ENCODE data around the gene FRG1. TPM values are rescaled to one million over a fixed set of nuclear protein-coding genes. Genes with fewer than 3 reads are reported as not detected.
"Not testable (repeated sequence)": the region's sequence is repeated elsewhere in the genome, so short reads cannot be mapped to it uniquely, and the experiment has no call there.

The FRG1 gene
- total and polyA plus RNA-seq, 2 donors (not counting 3 experiments of a cell fraction or from before 2014, with no cell fraction given), result 7.5 to 36.1 TPM

DNA sequence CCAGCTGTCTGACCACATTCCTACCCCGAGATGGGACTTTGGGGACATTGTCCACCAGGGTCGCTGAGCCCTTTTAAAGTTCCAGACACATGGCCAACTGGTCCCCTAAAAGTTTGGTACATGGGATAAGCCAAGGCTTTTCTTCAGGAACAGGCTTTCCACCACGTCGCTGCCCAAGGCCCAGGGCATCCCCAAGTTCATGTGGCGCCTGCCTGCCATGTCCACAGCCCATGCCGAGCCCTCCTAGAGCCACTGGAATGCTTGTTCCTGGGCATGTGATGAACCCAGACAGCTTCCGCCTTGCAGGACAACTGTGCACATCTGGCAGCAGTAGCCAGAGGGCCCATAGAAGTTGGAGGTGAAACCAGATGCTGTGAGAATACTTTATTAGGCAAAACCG is 41.3 kb downstream of the FRG1 start:
- H3K4me1 ChIP-seq (ENCODE audit: control insufficient read depth, extremely low read depth, insufficient read depth, low read length), result no peaks in the 10 kb centered on the region

DNA sequence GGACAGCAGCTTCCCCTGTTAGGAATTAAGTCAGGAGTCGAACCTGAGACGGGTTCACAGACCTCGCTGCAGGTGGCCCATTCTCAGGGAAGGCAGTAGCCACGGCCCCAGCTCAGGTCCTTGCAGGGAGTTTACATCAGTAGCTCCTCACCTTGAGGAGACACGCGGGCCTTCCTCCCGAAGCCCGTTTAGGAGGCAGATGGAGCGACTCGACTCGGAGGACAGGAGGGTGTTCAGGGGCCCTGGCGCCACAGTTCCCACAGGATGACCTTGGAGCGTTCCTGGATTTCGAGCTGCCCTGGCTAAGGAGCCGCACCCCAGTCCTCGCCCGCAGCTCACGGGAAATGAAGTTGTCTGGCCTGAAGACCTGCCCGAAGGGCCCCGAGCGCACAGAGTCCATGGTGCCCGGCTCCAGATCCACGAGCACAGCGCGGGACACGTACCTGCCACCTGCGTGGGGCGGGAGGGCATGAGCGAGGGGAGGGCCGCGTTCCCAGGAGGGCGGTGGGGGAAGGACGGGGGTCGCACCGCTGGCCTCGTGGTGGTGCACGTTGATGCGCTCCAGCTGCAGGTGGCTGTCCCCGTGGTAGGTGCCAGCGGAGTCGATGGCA is 43.3 kb downstream of the FRG1 start:
- H3K36me3 ChIP-seq (ENCODE audit: control insufficient read depth in 2 of 2, extremely low read depth in 1 of 2, insufficient read depth in 2 of 2, low read length in 2 of 2); H4K20me1 ChIP-seq (replicated peaks; ENCODE audit: control insufficient read depth, extremely low read depth, insufficient read depth, low read length); H3K9ac ChIP-seq (replicated peaks; ENCODE audit: extremely low read depth, insufficient read depth, low read length); CTCF ChIA-PET; H3K9me3 ChIP-seq (replicated peaks; ENCODE audit: control insufficient read depth, insufficient read depth, low read length); H3K4me3 ChIP-seq (replicated peaks in 1 of 3; ENCODE audit: insufficient read depth in 1 of 3, low read depth in 1 of 3, low read length in 3 of 3); H3K79me2 ChIP-seq (ENCODE audit: control insufficient read depth, insufficient read depth, low read length); H3K27me3 ChIP-seq (ENCODE audit: control insufficient read depth in 2 of 2, insufficient read depth in 2 of 2, low read length in 2 of 2); H2AFZ ChIP-seq (ENCODE audit: low read depth, low read length); intact Hi-C loops (cut with micrococcal nuclease); BruUV-seq (replicated peaks); DNase-seq (ENCODE audit: low read depth, low spot score); H3K4me1 ChIP-seq (ENCODE audit: control insufficient read depth, extremely low read depth, insufficient read depth, low read length); dilution Hi-C loops (cut with MboI; ENCODE audit: extremely low pct_ligation_motif_present, low sequenced_read_pairs); H3K4me2 ChIP-seq (ENCODE audit: insufficient read depth, low read length); FAIRE-seq; H3K9me1 ChIP-seq (replicated peaks; ENCODE audit: control insufficient read depth, extremely low read depth, insufficient read depth, low read length); H3K27ac ChIP-seq (ENCODE audit: insufficient read depth, low read depth, low read length); POLR2A ChIA-PET: not testable (repeated sequence)

More for the DNA sequence above, 41.3 kb downstream of the FRG1 start:
- Histone ChIP-seq H3K9me1 (replicated peaks; ENCODE audit: control insufficient read depth, extremely low read depth, insufficient read depth, low read length) (no peaks in the 10 kb centered on the region), H2AFZ (ENCODE audit: low read depth, low read length) (no peak overlapping the region), H3K36me3 (ENCODE audit: control insufficient read depth in 2 of 2, extremely low read depth in 1 of 2, insufficient read depth in 2 of 2, low read length in 2 of 2) (no peaks in the 10 kb centered on the region), H3K4me3 (replicated peaks in 1 of 3; ENCODE audit: insufficient read depth in 1 of 3, low read depth in 1 of 3, low read length in 3 of 3) (no peak overlapping the region), H3K27me3 (ENCODE audit: control insufficient read depth in 2 of 2, insufficient read depth in 2 of 2, low read length in 2 of 2) (no peaks in the 10 kb centered on the region), H4K20me1 (replicated peaks; ENCODE audit: control insufficient read depth, extremely low read depth, insufficient read depth, low read length) (no peaks in the 10 kb centered on the region), H3K27ac (ENCODE audit: insufficient read depth, low read depth, low read length) (no peak overlapping the region), H3K4me2 (ENCODE audit: insufficient read depth, low read length) (no peak overlapping the region), H3K79me2 (ENCODE audit: control insufficient read depth, insufficient read depth, low read length) (no peaks in the 10 kb centered on the region), H3K9me3 (replicated peaks; ENCODE audit: control insufficient read depth, insufficient read depth, low read length) (no peaks in the 10 kb centered on the region), H3K9ac (replicated peaks; ENCODE audit: extremely low read depth, insufficient read depth, low read length) (no peak overlapping the region)
- TF ChIP-seq, protein P1, sequence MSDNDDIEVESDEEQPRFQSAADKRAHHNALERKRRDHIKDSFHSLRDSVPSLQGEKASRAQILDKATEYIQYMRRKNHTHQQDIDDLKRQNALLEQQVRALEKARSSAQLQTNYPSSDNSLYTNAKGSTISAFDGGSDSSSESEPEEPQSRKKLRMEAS (IDR thresholded peaks at IDR 0.05; ENCODE audit: insufficient read depth, insufficient read length), result no peak
- TF ChIP-seq, protein P2, sequence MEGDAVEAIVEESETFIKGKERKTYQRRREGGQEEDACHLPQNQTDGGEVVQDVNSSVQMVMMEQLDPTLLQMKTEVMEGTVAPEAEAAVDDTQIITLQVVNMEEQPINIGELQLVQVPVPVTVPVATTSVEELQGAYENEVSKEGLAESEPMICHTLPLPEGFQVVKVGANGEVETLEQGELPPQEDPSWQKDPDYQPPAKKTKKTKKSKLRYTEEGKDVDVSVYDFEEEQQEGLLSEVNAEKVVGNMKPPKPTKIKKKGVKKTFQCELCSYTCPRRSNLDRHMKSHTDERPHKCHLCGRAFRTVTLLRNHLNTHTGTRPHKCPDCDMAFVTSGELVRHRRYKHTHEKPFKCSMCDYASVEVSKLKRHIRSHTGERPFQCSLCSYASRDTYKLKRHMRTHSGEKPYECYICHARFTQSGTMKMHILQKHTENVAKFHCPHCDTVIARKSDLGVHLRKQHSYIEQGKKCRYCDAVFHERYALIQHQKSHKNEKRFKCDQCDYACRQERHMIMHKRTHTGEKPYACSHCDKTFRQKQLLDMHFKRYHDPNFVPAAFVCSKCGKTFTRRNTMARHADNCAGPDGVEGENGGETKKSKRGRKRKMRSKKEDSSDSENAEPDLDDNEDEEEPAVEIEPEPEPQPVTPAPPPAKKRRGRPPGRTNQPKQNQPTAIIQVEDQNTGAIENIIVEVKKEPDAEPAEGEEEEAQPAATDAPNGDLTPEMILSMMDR (IDR thresholded peaks at IDR 0.05; ENCODE audit: extremely low read depth in 1 of 2, insufficient read depth in 1 of 2, low read depth in 1 of 2, low read length in 2 of 2), result no peak
- no peak for TF ChIP-seq FOS (IDR thresholded peaks at IDR 0.05; ENCODE audit: borderline replicate concordance, insufficient read depth, low read length)
- dilution Hi-C loops (cut with MboI; ENCODE audit: extremely low pct_ligation_motif_present, low sequenced_read_pairs) (no loop called here), intact Hi-C loops (cut with micrococcal nuclease) (no loop called here)
- DNase-seq (ENCODE audit: low read depth, low spot score) (no peak), FAIRE-seq (no peak)
- CTCF ChIA-PET, result no interaction called here
- POLR2A ChIA-PET, result no interaction called here
- BruUV-seq (replicated peaks), result no TSS peak

- H3K9ac ChIP-seq (replicated peaks; ENCODE audit: extremely low read depth, insufficient read depth, low read length); H3K9me1 ChIP-seq (replicated peaks; ENCODE audit: control insufficient read depth, extremely low read depth, insufficient read depth, low read length); POLR2A ChIA-PET; H3K9me3 ChIP-seq (replicated peaks; ENCODE audit: control insufficient read depth, insufficient read depth, low read length); H3K36me3 ChIP-seq (ENCODE audit: control insufficient read depth in 2 of 2, extremely low read depth in 1 of 2, insufficient read depth in 2 of 2, low read length in 2 of 2); H3K27me3 ChIP-seq (ENCODE audit: control insufficient read depth in 2 of 2, insufficient read depth in 2 of 2, low read length in 2 of 2); intact Hi-C loops (cut with micrococcal nuclease); FAIRE-seq; H4K20me1 ChIP-seq (replicated peaks; ENCODE audit: control insufficient read depth, extremely low read depth, insufficient read depth, low read length); H3K4me1 ChIP-seq (ENCODE audit: control insufficient read depth, extremely low read depth, insufficient read depth, low read length); CTCF ChIA-PET; DNase-seq (ENCODE audit: low read depth, low spot score); H3K4me3 ChIP-seq (replicated peaks in 1 of 3; ENCODE audit: insufficient read depth in 1 of 3, low read depth in 1 of 3, low read length in 3 of 3); H3K27ac ChIP-seq (ENCODE audit: insufficient read depth, low read depth, low read length); H3K4me2 ChIP-seq (ENCODE audit: insufficient read depth, low read length); dilution Hi-C loops (cut with MboI; ENCODE audit: extremely low pct_ligation_motif_present, low sequenced_read_pairs); BruUV-seq (replicated peaks); H3K79me2 ChIP-seq (ENCODE audit: control insufficient read depth, insufficient read depth, low read length); H2AFZ ChIP-seq (ENCODE audit: low read depth, low read length): not testable (repeated sequence)
Observed at GRCh38 chr4:189984661-189985060, 44.0 kb downstream of the FRG1 start.

Measured in endothelial cell of umbilical vein (primary cell).